ENCODE data around the gene CHST11.

CHST11 gene

GRCh38 chr12:104652358-104652757 is 195.6 kb downstream of the CHST11 start:
- no peak for TF ChIP-seq CTCF (IDR thresholded peaks at IDR 0.05; ENCODE audit: low read length, missing control alignments)
- DNase-seq (ENCODE audit: low read depth): no peak
- H3K4me3 ChIP-seq (replicated peaks; ENCODE audit: low read depth, low read length): no peak overlapping the region

GRCh38 chr12:104652910-104653309 is 196.2 kb downstream of the CHST11 start:
- no peak for TF ChIP-seq CTCF (IDR thresholded peaks at IDR 0.05; ENCODE audit: low read length, missing control alignments)
- no peak overlapping the region for H3K4me3 ChIP-seq (replicated peaks; ENCODE audit: low read depth, low read length)
- DNase-seq (ENCODE audit: low read depth): no peak

DNA sequence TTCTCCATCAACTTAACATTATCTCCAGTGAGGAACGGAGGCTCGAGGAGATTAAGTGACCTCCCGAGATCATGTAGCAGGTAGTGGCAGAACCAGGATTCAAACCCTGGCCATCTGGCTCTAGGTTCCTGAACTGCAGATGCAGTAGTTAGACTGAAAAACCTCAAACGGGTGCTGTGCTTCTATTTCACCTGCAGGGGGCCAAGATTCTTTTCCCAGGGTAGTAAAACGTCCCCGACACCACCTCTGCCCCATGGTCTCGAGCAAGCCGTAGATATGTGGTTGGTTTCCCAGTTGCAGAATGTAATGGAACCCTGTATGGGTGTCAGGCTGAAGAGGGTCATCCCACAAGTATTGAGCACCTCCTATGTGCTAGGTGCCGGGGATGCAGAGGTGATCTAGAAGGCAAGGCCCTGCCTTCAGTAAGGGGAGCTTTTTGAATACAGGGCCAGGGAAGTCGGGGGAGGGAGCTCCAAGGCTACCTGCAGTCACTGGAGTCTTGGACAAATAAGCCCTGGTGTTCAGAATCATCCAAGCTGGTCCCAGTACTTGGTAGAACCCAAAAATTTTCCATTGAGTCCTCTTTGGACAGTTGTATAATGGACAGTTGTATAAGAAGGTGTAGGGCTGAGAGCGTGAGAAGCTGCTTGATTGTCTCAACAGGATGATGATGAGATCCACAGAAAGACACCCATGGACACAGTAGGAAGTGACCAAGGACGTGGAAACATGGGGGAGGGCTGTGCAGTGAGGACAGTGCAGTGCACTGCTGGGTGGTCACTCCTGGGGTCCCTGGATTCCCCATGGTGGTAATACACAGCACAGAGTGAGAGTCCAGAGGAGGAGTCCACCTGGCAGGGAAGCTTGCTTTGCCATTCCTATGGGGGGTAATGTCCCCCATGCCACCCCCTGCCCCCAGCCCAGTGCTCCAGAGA is 197.2 kb downstream of the CHST11 start:
- no peak overlapping the region for H3K4me3 ChIP-seq (replicated peaks; ENCODE audit: low read depth, low read length)
- no peak for DNase-seq (ENCODE audit: low read depth)

GRCh38 chr12:104654665-104655609 is 198.2 kb downstream of the CHST11 start:
- no peak overlapping the region for H3K4me3 ChIP-seq (replicated peaks; ENCODE audit: low read depth, low read length)
- TF ChIP-seq CTCF (IDR thresholded peaks at IDR 0.05; ENCODE audit: low read length, missing control alignments): no peak
- no peak for DNase-seq (ENCODE audit: low read depth)

More for the DNA sequence above, 197.2 kb downstream of the CHST11 start:
- peak; percentile 32 for TF ChIP-seq CTCF (IDR thresholded peaks at IDR 0.05; ENCODE audit: low read length, missing control alignments)

- no peak for DNase-seq (ENCODE audit: low read depth)
- TF ChIP-seq CTCF (IDR thresholded peaks at IDR 0.05; ENCODE audit: low read length, missing control alignments): no peak
Observed at GRCh38 chr12:104656383-104656782, 199.6 kb downstream of the CHST11 start.

DNA sequence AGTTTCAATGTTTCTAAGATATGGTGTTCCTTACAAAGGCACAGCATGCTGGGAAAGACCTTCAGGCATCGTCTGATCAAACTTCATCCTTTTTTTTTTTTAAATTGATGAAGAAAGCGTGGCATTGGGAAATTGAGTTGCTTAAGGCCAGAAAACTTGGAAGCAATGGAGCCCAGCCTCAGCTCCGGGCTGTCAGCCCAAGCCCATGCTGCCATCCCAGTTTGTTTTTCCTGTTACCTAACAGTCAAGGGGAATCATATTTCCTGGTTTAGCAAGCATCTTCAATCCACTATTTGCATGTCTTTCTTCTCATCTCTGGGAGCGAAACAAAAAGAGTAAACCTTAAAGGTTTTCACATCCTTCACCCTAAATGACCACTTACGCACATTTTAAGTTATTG is 200.2 kb downstream of the CHST11 start:
- H3K4me3 ChIP-seq (replicated peaks; ENCODE audit: low read depth, low read length): no peak overlapping the region
- TF ChIP-seq CTCF (IDR thresholded peaks at IDR 0.05; ENCODE audit: low read length, missing control alignments): no peak
- peak; percentile 85 for DNase-seq (ENCODE audit: low read depth)

More at GRCh38 chr12:104656383-104656782, 199.6 kb downstream of the CHST11 start:
- no peak overlapping the region for H3K4me3 ChIP-seq (replicated peaks; ENCODE audit: low read depth, low read length)

Measured in fibroblast of pulmonary artery (primary cell).